Endodermal cell (in vitro differentiated cells): ENCODE data around the gene ASXL2. TPM values are rescaled to one million over a fixed set of nuclear protein-coding genes. Genes with fewer than 3 reads are reported as not detected.

ENCODE experiments used
- DNase-seq: peaks from one replicate; pipeline ENCODE4 v3.0.0-alpha.2; 2017
- H3K27ac ChIP-seq: 2 replicates; pipeline ENCODE4 v1.5.1; 2013; ENCODE audit warnings: mild to moderate bottlenecking, low read depth, low read length, moderate library complexity
- H3K27me3 ChIP-seq: 2 replicates; pipeline ENCODE4 v1.6.1; 2013; ENCODE audit warnings: mild to moderate bottlenecking, low read length, moderate library complexity; ENCODE audit not compliant: insufficient read depth, control insufficient read depth, poor library complexity, severe bottlenecking
- H3K36me3 ChIP-seq: 2 replicates; pipeline ENCODE4 v1.7.0; 2013; ENCODE audit warnings: mild to moderate bottlenecking, low read length, moderate library complexity; ENCODE audit not compliant: control insufficient read depth, insufficient read depth
- H3K4me1 ChIP-seq: one replicate; pipeline ENCODE4 v1.7.0; 2013; ENCODE audit warnings: low read length; ENCODE audit not compliant: control insufficient read depth, insufficient read depth
- H3K4me3 ChIP-seq: 2 replicates; pipeline ENCODE4 v1.5.1; 2013; ENCODE audit warnings: mild to moderate bottlenecking, low read length, moderate library complexity
- H3K9ac ChIP-seq: 2 replicates; pipeline ENCODE4 v1.6.1; 2013; ENCODE audit warnings: mild to moderate bottlenecking, low read length, moderate library complexity; ENCODE audit not compliant: poor library complexity, severe bottlenecking; ENCODE audit errors: extremely low read depth
- H3K9me3 ChIP-seq: 2 replicates; pipeline ENCODE4 v1.6.1; 2013; ENCODE audit warnings: mild to moderate bottlenecking, low read length, moderate library complexity; ENCODE audit not compliant: control insufficient read depth
- H3K27ac Mint-ChIP-seq: 2 replicates; pipeline ENCODE4 v1.8.0; 2020; ENCODE audit warnings: mixed read lengths
- H3K27me3 Mint-ChIP-seq: 2 replicates; pipeline ENCODE4 v1.8.0; 2021; ENCODE audit warnings: mild to moderate bottlenecking, mixed read lengths; ENCODE audit not compliant: insufficient read depth
- H3K36me3 Mint-ChIP-seq: 2 replicates; pipeline ENCODE4 v1.8.0; 2020; ENCODE audit warnings: low read depth, mixed read lengths
- H3K4me1 Mint-ChIP-seq: 2 replicates; pipeline ENCODE4 v1.8.0; 2020; ENCODE audit warnings: mixed read lengths
- H3K4me3 Mint-ChIP-seq: 2 replicates; pipeline ENCODE4 v1.8.0; 2020; ENCODE audit warnings: mild to moderate bottlenecking, moderate library complexity, mixed read lengths
- H3K9me3 Mint-ChIP-seq: 2 replicates; pipeline ENCODE4 v1.8.0; 2020; ENCODE audit warnings: mild to moderate bottlenecking, mixed read lengths
- CTCF ChIP-seq: fragments of 200-600 bp; sonication (generic); conservative IDR thresholded peaks from 2 replicates; pipeline ENCODE4 v1.5.0; 2021; ENCODE audit warnings: antibody characterized with exemption, mild to moderate bottlenecking
- whole genome bisulfite sequencing, 2 experiments: methylation state at CpG; one replicate each; pipeline versions ENCODE4 v1.1.5 to v1.1.7; 2013; ENCODE audit warnings: missing lambda C conversion rate in 2 of 2, mixed read lengths in 1 of 2; ENCODE audit not compliant: insufficient coverage in 1 of 2, insufficient read length in 1 of 2; 5-methylcytosine and 5-hydroxymethylcytosine counted together
- total RNA-seq, 2 donors: library from RNA; stranded (reverse); fragmentation: NEBNext Ultra II Directional in 1 of 2; extraction: Animal tissue kit (Norgen Biotek cat#: 25700) in 1 of 2; gene quantifications; 2 replicates in 1 of 2; 3 replicates in 1 of 2; pipeline ENCODE4 v1.2.1, GENCODE V29; 2021

The ASXL2 gene
- total RNA-seq, 2 donors from 2014 or later = 33.2 to 41.7 TPM

GRCh38 chr2:25722224-25722623, 156.1 kb downstream of the ASXL2 start:
- no peak for TF ChIP-seq CTCF
- no peak overlapping the region for H3K4me3 Mint-ChIP-seq

GRCh38 chr2:25720575-25720974, 157.7 kb downstream of the ASXL2 start:
- H3K27me3 ChIP-seq = no peaks in the 10 kb centered on the region
- Mint-ChIP-seq H3K4me1 (peaks cover 4% of the 10 kb centered on the region), H3K27me3 (no peaks in the 10 kb centered on the region), H3K27ac (no peak overlapping the region), H3K4me3 (no peak overlapping the region), H3K9me3 (peaks cover 8% of the 10 kb centered on the region), H3K36me3 (no peaks in the 10 kb centered on the region)
- H3K27ac ChIP-seq = no peak overlapping the region
- no peaks in the 10 kb centered on the region for H3K36me3 ChIP-seq
- TF ChIP-seq CTCF = no peak
- no peak overlapping the region for H3K9ac ChIP-seq
- DNase-seq = no peak
- WGBS, 2 experiments = 82 to 92% methylated on average over 1 of the region's 1 CpG
- H3K4me1 ChIP-seq = no peaks in the 10 kb centered on the region
- no peaks in the 10 kb centered on the region for H3K9me3 ChIP-seq
- H3K4me3 ChIP-seq = no peak overlapping the region

More at GRCh38 chr2:25722224-25722623, 156.1 kb downstream of the ASXL2 start:
- Histone ChIP-seq H3K27me3 (no peaks in the 10 kb centered on the region), H3K4me1 (no peaks in the 10 kb centered on the region), H3K27ac (no peak overlapping the region), H3K36me3 (no peaks in the 10 kb centered on the region), H3K9me3 (no peaks in the 10 kb centered on the region), H3K4me3 (no peak overlapping the region), H3K9ac (no peak overlapping the region)
- no peak overlapping the region for H3K27ac Mint-ChIP-seq
- 94 to 95% methylated on average over 3 of the region's 3 CpGs for WGBS, 2 experiments
- H3K27me3 Mint-ChIP-seq = no peaks in the 10 kb centered on the region
- no peak for DNase-seq
- no peaks in the 10 kb centered on the region for H3K36me3 Mint-ChIP-seq
- peaks cover 4% of the 10 kb centered on the region for H3K4me1 Mint-ChIP-seq
- H3K9me3 Mint-ChIP-seq = peaks cover 8% of the 10 kb centered on the region

- no peaks in the 10 kb centered on the region for H3K36me3 Mint-ChIP-seq
- TF ChIP-seq CTCF = peak; percentile 41
- 84 to 100% methylated on average over 1 of the region's 1 CpG for WGBS, 2 experiments
- Histone ChIP-seq H3K9ac (no peak overlapping the region), H3K9me3 (no peaks in the 10 kb centered on the region), H3K27ac (no peak overlapping the region), H3K27me3 (no peaks in the 10 kb centered on the region), H3K36me3 (no peaks in the 10 kb centered on the region), H3K4me3 (no peak overlapping the region), H3K4me1 (no peaks in the 10 kb centered on the region)
- no peaks in the 10 kb centered on the region for H3K4me1 Mint-ChIP-seq
- H3K9me3 Mint-ChIP-seq = no peaks in the 10 kb centered on the region
- no peaks in the 10 kb centered on the region for H3K27me3 Mint-ChIP-seq
- no peak overlapping the region for H3K27ac Mint-ChIP-seq
- no peak overlapping the region for H3K4me3 Mint-ChIP-seq
- DNase-seq = no peak
These were observed 163.5 kb downstream of the ASXL2 start for GRCh38 chr2:25714740-25715139.
